Loucy (cell line): ENCODE results near the gene TANGO2.

ENCODE experiments used
- EZH2phosphoT487 ChIP-seq: fragments of 200-600 bp; IDR thresholded peaks from 2 replicates; pipeline ENCODE4 v1.6.1; 2018; ENCODE audit warnings: antibody characterized with exemption, mild to moderate bottlenecking, moderate library complexity, borderline replicate concordance
- TF ChIP-seq, protein P1 (sequence below): fragments of 200-600 bp; sonication (generic); conservative IDR thresholded peaks from 2 replicates; pipeline ENCODE4 v1.5.1; 2014; ENCODE audit warnings: mild to moderate bottlenecking, antibody characterized with exemption, low read length

DNA sequence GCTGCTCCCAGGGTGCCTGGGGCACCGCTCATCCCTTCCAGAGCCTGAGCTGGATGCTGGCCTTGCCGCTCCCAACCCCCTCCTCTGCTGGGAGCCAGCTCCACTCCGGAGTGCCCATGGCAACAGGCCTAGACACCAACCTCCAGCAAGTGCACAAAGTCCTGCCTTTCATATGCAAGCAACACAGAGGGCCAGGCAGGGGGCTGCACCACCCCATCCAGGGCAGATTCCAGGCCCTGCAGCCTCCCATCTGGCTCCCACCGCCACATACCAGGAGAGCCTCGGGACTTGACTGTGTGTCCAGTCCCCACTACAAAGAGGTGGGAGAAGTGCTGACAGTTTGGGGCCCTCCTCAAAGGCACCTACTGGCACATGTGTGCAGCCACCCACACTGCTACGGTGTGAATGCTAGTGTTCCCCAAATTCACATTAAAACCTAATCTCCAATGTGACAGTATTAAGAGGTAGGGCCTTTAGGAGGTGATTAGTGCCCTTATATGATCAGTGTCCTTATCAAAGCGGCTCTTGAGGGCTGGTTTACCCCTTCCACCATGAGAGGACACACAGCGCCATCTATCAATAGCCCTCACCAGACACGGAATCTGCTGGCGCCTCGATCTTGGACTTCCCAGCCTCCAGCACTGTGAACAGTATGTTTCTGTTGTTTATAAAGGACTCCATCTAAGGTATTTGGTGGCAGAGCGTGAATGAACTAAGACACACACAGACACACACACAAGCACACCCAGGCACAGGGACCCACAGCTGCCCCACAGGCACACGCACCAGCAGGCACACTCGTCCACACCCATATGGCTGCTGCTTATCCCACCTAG, 20.4 kb upstream of the TANGO2 start:
- TF ChIP-seq, protein P1, sequence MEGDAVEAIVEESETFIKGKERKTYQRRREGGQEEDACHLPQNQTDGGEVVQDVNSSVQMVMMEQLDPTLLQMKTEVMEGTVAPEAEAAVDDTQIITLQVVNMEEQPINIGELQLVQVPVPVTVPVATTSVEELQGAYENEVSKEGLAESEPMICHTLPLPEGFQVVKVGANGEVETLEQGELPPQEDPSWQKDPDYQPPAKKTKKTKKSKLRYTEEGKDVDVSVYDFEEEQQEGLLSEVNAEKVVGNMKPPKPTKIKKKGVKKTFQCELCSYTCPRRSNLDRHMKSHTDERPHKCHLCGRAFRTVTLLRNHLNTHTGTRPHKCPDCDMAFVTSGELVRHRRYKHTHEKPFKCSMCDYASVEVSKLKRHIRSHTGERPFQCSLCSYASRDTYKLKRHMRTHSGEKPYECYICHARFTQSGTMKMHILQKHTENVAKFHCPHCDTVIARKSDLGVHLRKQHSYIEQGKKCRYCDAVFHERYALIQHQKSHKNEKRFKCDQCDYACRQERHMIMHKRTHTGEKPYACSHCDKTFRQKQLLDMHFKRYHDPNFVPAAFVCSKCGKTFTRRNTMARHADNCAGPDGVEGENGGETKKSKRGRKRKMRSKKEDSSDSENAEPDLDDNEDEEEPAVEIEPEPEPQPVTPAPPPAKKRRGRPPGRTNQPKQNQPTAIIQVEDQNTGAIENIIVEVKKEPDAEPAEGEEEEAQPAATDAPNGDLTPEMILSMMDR = peak; percentile 15; the same call in 1 of the 2 replicates
- TF ChIP-seq EZH2phosphoT487 = no peak
